HAP-1 (cell line): ENCODE data around the gene ARPC2.
A peak's percentile ranks its signal among the peaks of the same experiment; 100 is the strongest.

Experiments used
- DNase-seq, 2 experiments: peaks; one replicate each; pipeline ENCODE4 v3.0.0-alpha.2; 2016 to 2020; ENCODE audit warnings: low spot score in 2 of 2
- H3K27me3 ChIP-seq: fragments of 250-450 bp; sonication (Bioruptor Pico); 2 replicates; pipeline ENCODE4 v1.5.1; 2020; ENCODE audit warnings: low read depth, mild to moderate bottlenecking, moderate library complexity
- H3K36me3 ChIP-seq: fragments of 250-450 bp; sonication (Bioruptor Pico); replicated peaks from 2 replicates; pipeline ENCODE4 v1.5.1; 2020; ENCODE audit warnings: mild to moderate bottlenecking
- H3K4me1 ChIP-seq: fragments of 250-450 bp; sonication (Bioruptor Pico); 2 replicates; pipeline ENCODE4 v1.5.1; 2020; ENCODE audit warnings: mild to moderate bottlenecking
- H3K4me3 ChIP-seq: fragments of 250-450 bp; sonication (Bioruptor Pico); 2 replicates; pipeline ENCODE4 v1.5.1; 2020; ENCODE audit warnings: mild to moderate bottlenecking, moderate library complexity
- H3K9me3 ChIP-seq: fragments of 250-450 bp; sonication (Bioruptor Pico); 2 replicates; pipeline ENCODE4 v1.5.1; 2020; ENCODE audit warnings: mild to moderate bottlenecking, moderate library complexity
- in situ Hi-C: fragments of 300-500 bp; cut with MboI; formaldehyde crosslinking; loops from 3 replicates; pipeline ENCODE4 v1.14.3; 2020; ENCODE audit warnings: low sequenced_read_pairs, inconsistent platforms, mixed read lengths

The ARPC2 gene

GRCh38 chr2:218262631-218263586 is 45.9 kb downstream of the ARPC2 start:
- H3K4me1 ChIP-seq: no peaks in the 10 kb centered on the region
- H3K36me3 ChIP-seq: peaks cover 34% of the 10 kb centered on the region
- DNase-seq: no peak
- no peak overlapping the region for H3K4me3 ChIP-seq
- H3K27me3 ChIP-seq: no peaks in the 10 kb centered on the region
- in situ Hi-C loops: no loop called here
- no peaks in the 10 kb centered on the region for H3K9me3 ChIP-seq

GRCh38 chr2:218263817-218264641 is 47.0 kb downstream of the ARPC2 start:
- no peaks in the 10 kb centered on the region for H3K27me3 ChIP-seq
- no peak overlapping the region for H3K4me3 ChIP-seq
- DNase-seq: no peak
- H3K4me1 ChIP-seq: no peaks in the 10 kb centered on the region
- in situ Hi-C loops: no loop called here
- H3K36me3 ChIP-seq: peaks cover 36% of the 10 kb centered on the region
- no peaks in the 10 kb centered on the region for H3K9me3 ChIP-seq

DNA sequence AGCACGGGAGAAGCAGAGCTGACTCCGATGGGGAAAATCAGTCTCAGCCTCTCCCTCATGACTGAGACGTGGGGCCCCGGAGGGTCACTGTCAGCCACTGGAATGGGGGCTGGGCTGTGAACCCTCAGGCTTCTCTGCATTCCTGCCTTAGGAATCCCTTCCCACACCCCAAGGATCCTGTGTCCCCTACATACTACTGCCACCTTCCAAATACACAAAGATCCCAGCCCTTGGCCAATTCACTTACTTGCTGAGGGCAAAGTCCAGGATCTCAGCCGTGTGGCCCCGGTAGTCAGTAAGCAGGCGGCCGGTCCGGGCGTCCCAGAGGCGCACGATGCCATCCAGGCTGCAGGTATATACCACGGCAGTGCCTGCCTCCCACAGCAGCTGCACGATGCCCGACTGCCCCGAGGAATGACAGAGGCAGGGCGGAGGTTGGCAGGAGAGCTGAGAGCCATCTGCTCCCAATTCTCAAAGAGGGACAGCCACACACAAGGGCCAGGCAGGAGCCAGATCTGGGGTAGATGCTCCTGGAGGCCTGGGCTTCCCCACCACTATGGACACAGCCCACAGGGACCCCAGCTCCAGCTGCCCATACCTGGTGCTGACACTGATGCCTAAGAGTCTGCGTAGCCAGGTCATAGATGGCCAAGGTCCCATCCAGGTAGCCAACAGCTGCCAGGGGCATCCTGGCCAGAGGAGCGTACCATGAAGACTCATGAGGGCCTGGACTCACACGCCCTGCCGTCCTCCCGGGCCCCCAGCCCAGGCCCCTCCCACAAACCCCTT is 48.0 kb downstream of the ARPC2 start:
- Histone ChIP-seq H3K4me3 (no peak overlapping the region), H3K27me3 (no peaks in the 10 kb centered on the region), H3K36me3 (peaks cover 36% of the 10 kb centered on the region), H3K9me3 (no peaks in the 10 kb centered on the region), H3K4me1 (no peaks in the 10 kb centered on the region)
- in situ Hi-C loops: no loop called here
- no peak for DNase-seq

GRCh38 chr2:218265626-218266025 is 48.6 kb downstream of the ARPC2 start:
- DNase-seq: no peak
- Histone ChIP-seq H3K4me1 (no peaks in the 10 kb centered on the region), H3K27me3 (no peaks in the 10 kb centered on the region), H3K9me3 (no peaks in the 10 kb centered on the region), H3K4me3 (no peak overlapping the region), H3K36me3 (peaks cover 36% of the 10 kb centered on the region)
- in situ Hi-C loops: no loop called here

DNA sequence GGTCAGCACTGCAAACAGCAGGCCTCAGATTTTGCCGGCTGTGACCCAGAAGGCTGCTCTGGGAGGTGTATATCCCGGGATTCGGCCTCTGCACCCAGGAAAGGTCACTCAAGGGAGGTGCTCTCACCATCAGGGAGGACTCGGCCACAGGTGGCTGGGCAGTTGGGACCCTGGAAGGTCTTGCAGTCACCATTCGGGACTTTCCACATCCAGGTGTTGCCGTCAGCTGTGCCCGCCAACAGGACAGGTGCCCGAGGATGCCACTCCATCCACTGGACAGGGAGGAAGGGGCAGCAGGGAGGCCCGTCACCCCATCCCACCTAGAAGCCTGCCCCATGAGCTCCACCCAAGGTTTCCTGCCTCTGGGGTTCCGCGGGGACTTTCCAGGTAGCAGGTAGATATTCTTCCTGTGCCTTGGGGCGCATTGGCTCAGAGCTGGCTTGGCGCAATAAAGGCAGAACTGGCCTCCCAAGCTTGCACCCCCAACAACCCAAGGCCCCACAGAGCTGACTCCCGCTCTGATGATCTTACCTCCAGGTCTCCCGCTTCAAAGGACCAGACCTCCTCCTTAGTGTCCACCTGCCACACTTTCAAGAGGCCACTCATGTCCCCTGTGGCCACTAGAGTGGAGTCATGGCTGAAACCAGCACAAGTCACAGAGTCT is 49.5 kb downstream of the ARPC2 start:
- in situ Hi-C loops: no loop called here
- Histone ChIP-seq H3K4me1 (peaks cover under 1% of the 10 kb centered on the region; the same call in 1 of the 2 replicates), H3K4me3 (no peak overlapping the region), H3K36me3 (peaks cover 36% of the 10 kb centered on the region), H3K27me3 (no peaks in the 10 kb centered on the region), H3K9me3 (no peaks in the 10 kb centered on the region)
- no peak for DNase-seq

- H3K4me3 ChIP-seq: no peak overlapping the region
- DNase-seq: no peak
- in situ Hi-C loops: no loop called here
- H3K27me3 ChIP-seq: no peaks in the 10 kb centered on the region
- no peaks in the 10 kb centered on the region for H3K9me3 ChIP-seq
- H3K36me3 ChIP-seq: peaks cover 41% of the 10 kb centered on the region
- H3K4me1 ChIP-seq: peaks cover 6% of the 10 kb centered on the region
These were observed 50.3 kb downstream of the ARPC2 start for GRCh38 chr2:218267259-218267658.

GRCh38 chr2:218269900-218270720 is 53.1 kb downstream of the ARPC2 start, which contains the start of the genes AAMP and PNKD:
TSS of gene AAMP (minus strand) at chr2:218270137. CDS start at chr2:218270086, 51 bp downstream.
TSS of gene PNKD (plus strand) at chr2:218270519. CDS start at chr2:218270536, 17 bp downstream.
- Histone ChIP-seq H3K36me3 (peaks cover 52% of the 10 kb centered on the region), H3K9me3 (no peaks in the 10 kb centered on the region), H3K4me1 (peaks cover 14% of the 10 kb centered on the region), H3K27me3 (no peaks in the 10 kb centered on the region), H3K4me3 (peak within 1 kb of the TSS; percentile 89)
- peak; percentile 98 to 100 for DNase-seq
- in situ Hi-C loops: no loop called here

GRCh38 chr2:218270721-218271486 is 53.9 kb downstream of the ARPC2 start:
- DNase-seq: peak in 1 of 2 experiments; percentile 3
- Histone ChIP-seq H3K4me1 (peaks cover 14% of the 10 kb centered on the region), H3K9me3 (no peaks in the 10 kb centered on the region), H3K36me3 (peaks cover 53% of the 10 kb centered on the region), H3K4me3 (peak overlapping the region; percentile 89), H3K27me3 (no peaks in the 10 kb centered on the region)
- in situ Hi-C loops: no loop called here

- Histone ChIP-seq H3K27me3 (no peaks in the 10 kb centered on the region), H3K9me3 (no peaks in the 10 kb centered on the region), H3K4me3 (peak overlapping the region; percentile 89), H3K36me3 (peaks cover 53% of the 10 kb centered on the region), H3K4me1 (peaks cover 14% of the 10 kb centered on the region)
- in situ Hi-C loops: no loop called here
- DNase-seq: no peak
These were observed 54.5 kb downstream of the ARPC2 start for GRCh38 chr2:218271487-218271797.

GRCh38 chr2:218271865-218272530 is 55.0 kb downstream of the ARPC2 start:
- H3K9me3 ChIP-seq: no peaks in the 10 kb centered on the region
- in situ Hi-C loops: no loop called here
- H3K36me3 ChIP-seq: peaks cover 53% of the 10 kb centered on the region
- DNase-seq: no peak
- H3K4me1 ChIP-seq: peaks cover 14% of the 10 kb centered on the region
- peak overlapping the region; percentile 89; the same call in 1 of the 2 replicates for H3K4me3 ChIP-seq
- H3K27me3 ChIP-seq: no peaks in the 10 kb centered on the region

GRCh38 chr2:218272531-218273212 is 55.7 kb downstream of the ARPC2 start:
- peak; percentile 94 to 96 for DNase-seq
- in situ Hi-C loops: no loop called here

More at GRCh38 chr2:218272531-218273212, 55.7 kb downstream of the ARPC2 start:
- H3K4me1 ChIP-seq: peaks cover 14% of the 10 kb centered on the region
- no peaks in the 10 kb centered on the region for H3K9me3 ChIP-seq
- no peaks in the 10 kb centered on the region for H3K27me3 ChIP-seq
- no peak overlapping the region for H3K4me3 ChIP-seq
- peaks cover 53% of the 10 kb centered on the region for H3K36me3 ChIP-seq
